ENCODE measurements around the gene LEMD3. TPM values are rescaled to one million over a fixed set of nuclear protein-coding genes. Genes with fewer than 3 reads are reported as not detected.

Gene LEMD3
- 10 to 100 TPM; 35.9 to 36.1 TPM for total RNA-seq

DNA sequence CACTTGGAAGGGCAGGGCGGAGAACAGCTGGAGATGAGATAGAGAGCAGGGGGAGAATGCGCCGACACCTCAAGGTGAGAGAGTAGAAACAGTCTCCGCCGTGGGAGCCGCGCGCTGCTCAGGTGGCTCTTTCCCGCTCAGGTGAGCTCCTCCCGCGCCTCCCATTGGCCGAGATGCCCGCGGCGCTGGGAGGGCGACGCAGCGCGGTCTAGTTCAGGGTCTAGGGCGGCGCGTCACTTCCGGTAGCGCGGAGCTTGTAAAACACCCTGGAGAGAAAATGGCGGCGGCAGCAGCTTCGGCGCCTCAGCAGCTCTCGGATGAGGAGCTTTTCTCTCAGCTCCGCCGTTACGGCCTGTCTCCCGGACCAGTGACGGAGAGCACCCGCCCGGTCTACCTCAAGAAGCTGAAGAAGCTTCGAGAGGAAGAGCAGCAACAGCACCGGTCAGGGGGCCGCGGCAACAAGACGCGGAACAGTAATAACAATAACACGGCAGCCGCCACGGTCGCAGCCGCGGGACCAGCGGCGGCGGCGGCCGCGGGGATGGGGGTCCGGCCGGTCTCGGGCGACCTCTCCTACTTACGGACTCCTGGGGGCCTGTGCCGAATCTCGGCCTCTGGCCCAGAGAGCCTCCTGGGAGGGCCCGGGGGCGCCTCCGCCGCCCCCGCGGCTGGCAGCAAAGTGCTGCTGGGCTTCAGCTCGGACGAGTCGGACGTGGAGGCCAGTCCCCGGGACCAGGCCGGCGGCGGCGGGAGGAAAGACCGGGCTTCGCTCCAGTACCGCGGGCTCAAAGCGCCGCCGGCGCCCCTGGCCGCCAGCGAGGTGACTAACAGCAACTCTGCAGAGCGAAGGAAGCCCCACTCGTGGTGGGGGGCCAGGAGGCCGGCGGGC, at the start of gene LEMD3:
LEMD3 (plus strand) TSS at position 264 of the 889 bp plus-strand sequence; CDS start at position 278, 14 bp downstream.
- H3K4me1 Mint-ChIP-seq (ENCODE audit: low read depth), result peaks cover 27% of the 10 kb centered on the region
- H3K27ac Mint-ChIP-seq, result peak within 1 kb of the TSS; percentile 97
- ATAC-seq, result peak; percentile 90
- no peaks in the 10 kb centered on the region for H3K27me3 Mint-ChIP-seq (ENCODE audit: low read depth)
- no peaks in the 10 kb centered on the region for H3K9me3 Mint-ChIP-seq (ENCODE audit: insufficient read depth)
- H3K4me3 Mint-ChIP-seq, result peak within 1 kb of the TSS; percentile 99
- CTCF ChIA-PET, result interaction anchor here (0.9 to 5.0 kb wide), 18 partner anchors 8 to 373 kb away, joined by 3 to 44 read pairs (median 4); no protein-coding TSS in a partner anchor
- H3K36me3 Mint-ChIP-seq (ENCODE audit: low read depth), result peaks cover 25% of the 10 kb centered on the region
- POLR2A ChIA-PET, result interaction anchor here (0.6 to 3.7 kb wide), 22 partner anchors 9 to 1172 kb away, joined by 3 to 71 read pairs (median 4); partner anchors contain the start of genes LLPH and RASSF3
- DNase-seq, result peak; percentile 96

DNA sequence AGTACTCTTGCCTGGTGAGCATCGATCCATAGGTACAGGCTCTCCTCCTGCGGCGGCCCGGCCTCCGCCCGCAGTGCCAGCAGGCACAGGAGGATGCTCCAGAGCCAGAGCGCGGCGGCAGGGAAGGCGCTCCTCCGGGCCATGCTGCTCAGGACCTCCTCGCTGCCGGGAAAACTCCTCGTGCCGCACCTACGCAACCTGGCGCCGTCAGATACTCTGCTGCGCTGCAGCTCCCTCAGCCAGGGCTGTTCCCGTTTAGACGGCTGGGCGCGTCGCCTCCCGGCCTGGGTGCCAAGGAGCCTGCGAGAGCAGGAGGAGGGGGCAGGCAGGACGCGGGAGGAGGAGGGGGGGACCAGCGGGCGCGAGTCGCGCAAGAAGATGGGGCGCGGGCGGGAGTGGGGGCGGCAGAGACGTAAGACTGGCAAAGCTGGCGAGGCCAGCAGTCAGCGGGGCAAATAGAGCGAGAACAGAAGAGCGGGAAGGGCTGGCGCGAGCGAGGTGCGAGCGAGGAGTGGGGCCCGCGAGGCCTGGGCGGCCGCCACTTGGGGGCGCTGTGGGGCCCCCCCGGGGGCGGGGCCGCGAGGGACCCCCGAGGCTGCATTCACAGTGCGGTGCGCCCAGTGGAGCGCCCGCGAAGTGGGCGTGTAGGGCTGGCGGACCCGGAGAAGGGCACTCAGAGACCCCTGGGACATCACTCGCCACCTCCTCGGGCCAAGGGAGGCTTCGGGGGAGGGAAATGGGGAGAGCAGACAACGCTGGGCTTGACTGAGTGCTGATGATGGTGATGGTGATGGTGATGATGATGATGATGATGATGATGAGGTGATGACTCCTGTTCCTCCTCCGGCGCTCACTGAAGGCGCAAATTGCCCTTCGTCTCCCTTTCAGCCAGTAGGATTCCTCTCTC, 48.1 kb upstream of the LEMD3 start, which contains the start of gene WIF1:
WIF1 (minus strand) TSS at position 257 of the 907 bp plus-strand sequence; CDS start at position 143, 114 bp downstream.
- no peaks in the 10 kb centered on the region for H3K9me3 Mint-ChIP-seq (ENCODE audit: insufficient read depth)
- ChIA-PET CTCF (interaction anchor here (0.8 to 3.3 kb wide), 6 partner anchors 9 to 114 kb away, joined by 3 to 16 read pairs (median 4); no protein-coding TSS in a partner anchor), POLR2A (no interaction called here)
- no peak within 1 kb of the TSS for H3K27ac Mint-ChIP-seq
- ATAC-seq (peak; percentile 79), DNase-seq (peak; percentile 31)
- no peaks in the 10 kb centered on the region for H3K36me3 Mint-ChIP-seq (ENCODE audit: low read depth)
- peaks cover 38% of the 10 kb centered on the region for H3K27me3 Mint-ChIP-seq (ENCODE audit: low read depth)
- H3K4me1 Mint-ChIP-seq (ENCODE audit: low read depth), result peaks cover 6% of the 10 kb centered on the region
- peak within 1 kb of the TSS; percentile 26 for H3K4me3 Mint-ChIP-seq

DNA sequence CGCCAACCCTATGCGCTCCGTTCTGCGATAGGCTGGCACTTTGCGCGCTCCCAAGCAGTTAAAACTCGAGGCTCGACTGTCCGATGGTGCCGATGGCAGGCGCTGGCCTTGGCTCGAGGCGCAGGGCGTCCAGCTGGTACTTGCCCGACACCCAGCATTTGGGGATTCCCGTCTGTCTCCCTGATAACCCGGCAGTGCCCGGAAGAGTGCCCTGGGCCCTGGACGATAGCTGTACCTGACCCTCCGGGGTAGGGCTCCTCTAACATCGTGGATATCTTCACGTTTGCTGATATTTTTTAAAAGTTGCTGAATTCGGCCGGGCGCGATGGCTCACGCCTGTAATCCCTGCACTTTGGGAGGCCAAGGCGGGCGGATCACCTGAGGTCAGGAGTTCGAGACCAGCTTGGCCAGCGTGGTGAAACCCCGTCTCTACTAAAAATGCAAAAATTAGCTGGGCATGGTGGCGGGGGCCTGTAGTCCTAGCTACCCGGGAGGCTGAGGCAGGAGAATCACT, 47.4 kb upstream of the LEMD3 start:
- Mint-ChIP-seq H3K4me3 (no peak overlapping the region), H3K27me3 (ENCODE audit: low read depth) (peaks cover 38% of the 10 kb centered on the region), H3K36me3 (ENCODE audit: low read depth) (no peaks in the 10 kb centered on the region), H3K4me1 (ENCODE audit: low read depth) (peaks cover 6% of the 10 kb centered on the region), H3K9me3 (ENCODE audit: insufficient read depth) (no peaks in the 10 kb centered on the region), H3K27ac (no peak overlapping the region)
- ChIA-PET POLR2A (no interaction called here), CTCF (interaction anchor here (1.1 to 3.3 kb wide), 4 partner anchors 10 to 227 kb away, joined by 3 to 16 read pairs (median 4); no protein-coding TSS in a partner anchor)
- DNase-seq (no peak), ATAC-seq (no peak)

- no peak for DNase-seq
- no peak for ATAC-seq
- Mint-ChIP-seq H3K36me3 (ENCODE audit: low read depth) (no peaks in the 10 kb centered on the region), H3K27me3 (ENCODE audit: low read depth) (peaks cover 37% of the 10 kb centered on the region), H3K27ac (no peak overlapping the region), H3K4me1 (ENCODE audit: low read depth) (peaks cover 6% of the 10 kb centered on the region), H3K4me3 (no peak overlapping the region), H3K9me3 (ENCODE audit: insufficient read depth) (no peaks in the 10 kb centered on the region)
- ChIA-PET CTCF (interaction anchor here (0.7 to 3.3 kb wide), 10 partner anchors 11 to 321 kb away, joined by 3 to 16 read pairs (median 4); no protein-coding TSS in a partner anchor), POLR2A (no interaction called here)
Observed at GRCh38 chr12:65122703-65123102, 46.7 kb upstream of the LEMD3 start.

- Mint-ChIP-seq H3K27ac (no peak overlapping the region), H3K4me3 (no peak overlapping the region), H3K9me3 (ENCODE audit: insufficient read depth) (no peaks in the 10 kb centered on the region), H3K36me3 (ENCODE audit: low read depth) (no peaks in the 10 kb centered on the region), H3K27me3 (ENCODE audit: low read depth) (peaks cover 34% of the 10 kb centered on the region), H3K4me1 (ENCODE audit: low read depth) (peaks cover 6% of the 10 kb centered on the region)
- POLR2A ChIA-PET, result interaction anchor here (1.2 kb wide), 1 partner anchor 47 kb away, joined by 3 read pairs; no protein-coding TSS in a partner anchor
- CTCF ChIA-PET, result interaction anchor here (0.7 to 3.3 kb wide), 14 partner anchors 11 to 322 kb away, joined by 3 to 16 read pairs (median 4); no protein-coding TSS in a partner anchor
- DNase-seq (peak; percentile 36), ATAC-seq (no peak)
Observed at GRCh38 chr12:65123435-65124063, 45.8 kb upstream of the LEMD3 start.

DNA sequence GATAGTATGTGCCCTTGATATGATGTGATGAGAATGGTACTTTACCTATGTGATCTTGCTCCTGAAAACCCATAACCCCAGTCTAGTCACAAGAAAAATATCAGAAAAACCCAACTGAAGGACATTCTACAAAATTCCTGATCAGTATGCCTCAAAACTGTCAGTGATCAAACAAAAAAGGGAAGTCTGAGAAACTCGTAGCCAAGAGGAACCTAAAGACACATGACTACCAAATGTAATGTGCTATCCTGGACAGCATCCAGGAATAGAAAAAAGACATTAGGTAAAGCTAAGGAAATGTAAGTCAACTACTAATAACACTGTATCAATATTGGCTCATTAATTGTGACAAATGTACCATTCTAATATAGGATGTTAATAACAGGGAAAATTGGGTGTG, 44.1 kb upstream of the LEMD3 start:
- ATAC-seq, result no peak
- DNase-seq, result no peak
- H3K4me1 Mint-ChIP-seq (ENCODE audit: low read depth), result peaks cover 6% of the 10 kb centered on the region
- no peaks in the 10 kb centered on the region for H3K9me3 Mint-ChIP-seq (ENCODE audit: insufficient read depth)
- H3K27ac Mint-ChIP-seq, result no peak overlapping the region
- CTCF ChIA-PET, result interaction anchor here (1.9 kb wide), 1 partner anchor 234 kb away, joined by 7 read pairs; no protein-coding TSS in a partner anchor
- no peak overlapping the region for H3K4me3 Mint-ChIP-seq
- H3K36me3 Mint-ChIP-seq (ENCODE audit: low read depth), result no peaks in the 10 kb centered on the region
- peaks cover 34% of the 10 kb centered on the region for H3K27me3 Mint-ChIP-seq (ENCODE audit: low read depth)
- POLR2A ChIA-PET, result no interaction called here

- POLR2A ChIA-PET, result no interaction called here
- CTCF ChIA-PET, result interaction anchor here (1.9 kb wide), 1 partner anchor 234 kb away, joined by 7 read pairs; no protein-coding TSS in a partner anchor
- DNase-seq (no peak), ATAC-seq (no peak)
- peaks cover 29% of the 10 kb centered on the region for H3K27me3 Mint-ChIP-seq (ENCODE audit: low read depth)
- no peaks in the 10 kb centered on the region for H3K36me3 Mint-ChIP-seq (ENCODE audit: low read depth)
- no peaks in the 10 kb centered on the region for H3K9me3 Mint-ChIP-seq (ENCODE audit: insufficient read depth)
- no peak overlapping the region for H3K4me3 Mint-ChIP-seq
- no peak overlapping the region for H3K27ac Mint-ChIP-seq
- peaks cover under 1% of the 10 kb centered on the region for H3K4me1 Mint-ChIP-seq (ENCODE audit: low read depth)
Observed at GRCh38 chr12:65125975-65126374, 43.4 kb upstream of the LEMD3 start.

DNA sequence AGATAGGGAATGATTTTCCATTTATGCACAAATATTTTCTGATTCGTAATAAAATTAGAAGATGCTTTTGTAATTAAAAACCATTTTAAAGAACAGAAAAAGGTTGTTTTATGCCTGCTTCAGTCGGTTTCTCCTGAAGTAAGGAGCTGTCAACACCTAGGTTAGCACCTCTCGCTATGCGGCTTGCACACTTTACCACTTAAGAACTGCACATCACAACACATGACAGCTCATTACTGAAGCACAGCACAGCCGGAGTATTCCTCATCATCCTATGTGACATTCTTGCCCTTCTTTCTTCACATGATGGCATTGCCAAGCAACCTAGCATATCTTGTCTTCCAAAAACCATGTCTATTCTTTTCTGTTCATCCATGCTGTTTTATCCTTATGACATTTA, 42.9 kb upstream of the LEMD3 start:
- H3K4me3 Mint-ChIP-seq, result no peak overlapping the region
- H3K27me3 Mint-ChIP-seq (ENCODE audit: low read depth), result peaks cover 31% of the 10 kb centered on the region
- no peaks in the 10 kb centered on the region for H3K36me3 Mint-ChIP-seq (ENCODE audit: low read depth)
- H3K27ac Mint-ChIP-seq, result no peak overlapping the region
- CTCF ChIA-PET, result interaction anchor here (1.9 kb wide), 1 partner anchor 235 kb away, joined by 7 read pairs; no protein-coding TSS in a partner anchor
- ATAC-seq, result no peak
- no peaks in the 10 kb centered on the region for H3K4me1 Mint-ChIP-seq (ENCODE audit: low read depth)
- no peaks in the 10 kb centered on the region for H3K9me3 Mint-ChIP-seq (ENCODE audit: insufficient read depth)
- no peak for DNase-seq
- POLR2A ChIA-PET, result no interaction called here

- ATAC-seq (no peak), DNase-seq (no peak)
- no peak overlapping the region for H3K27ac Mint-ChIP-seq
- POLR2A ChIA-PET, result no interaction called here
- H3K9me3 Mint-ChIP-seq (ENCODE audit: insufficient read depth), result peaks cover 5% of the 10 kb centered on the region
- H3K4me1 Mint-ChIP-seq (ENCODE audit: low read depth), result no peaks in the 10 kb centered on the region
- H3K4me3 Mint-ChIP-seq, result no peak overlapping the region
- CTCF ChIA-PET, result interaction anchor here (1.0 to 2.0 kb wide), 3 partner anchors 11 to 332 kb away, joined by 3 to 5 read pairs (median 3); no protein-coding TSS in a partner anchor
- H3K36me3 Mint-ChIP-seq (ENCODE audit: low read depth), result no peaks in the 10 kb centered on the region
- H3K27me3 Mint-ChIP-seq (ENCODE audit: low read depth), result peaks cover 27% of the 10 kb centered on the region
Observed at GRCh38 chr12:65133879-65134278, 35.5 kb upstream of the LEMD3 start.

DNA sequence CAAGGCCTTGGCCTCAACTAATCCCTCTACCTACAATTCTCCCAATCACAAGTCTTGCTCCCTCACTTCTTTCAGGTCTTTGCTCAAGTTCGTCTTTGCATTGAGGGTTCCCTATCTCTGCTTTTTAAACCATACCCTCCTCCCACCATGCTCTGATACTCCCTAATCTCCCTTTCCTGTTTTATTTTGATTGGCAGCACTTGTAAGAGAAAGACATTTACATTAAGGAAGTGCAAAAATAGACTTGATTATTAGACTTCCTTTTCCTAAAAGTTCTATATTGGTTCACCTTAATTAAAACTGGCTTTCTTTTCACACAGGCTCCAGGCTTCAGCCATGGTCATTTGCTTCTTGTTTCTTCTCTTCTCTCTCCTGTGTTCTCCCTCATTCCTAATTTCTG, 30.0 kb upstream of the LEMD3 start:
- POLR2A ChIA-PET, result no interaction called here
- Mint-ChIP-seq H3K4me1 (ENCODE audit: low read depth) (no peaks in the 10 kb centered on the region), H3K9me3 (ENCODE audit: insufficient read depth) (peaks cover 5% of the 10 kb centered on the region), H3K4me3 (no peak overlapping the region), H3K36me3 (ENCODE audit: low read depth) (no peaks in the 10 kb centered on the region), H3K27ac (no peak overlapping the region), H3K27me3 (ENCODE audit: low read depth) (peaks cover 29% of the 10 kb centered on the region)
- DNase-seq (no peak), ATAC-seq (no peak)
- CTCF ChIA-PET, result no interaction called here

DNA sequence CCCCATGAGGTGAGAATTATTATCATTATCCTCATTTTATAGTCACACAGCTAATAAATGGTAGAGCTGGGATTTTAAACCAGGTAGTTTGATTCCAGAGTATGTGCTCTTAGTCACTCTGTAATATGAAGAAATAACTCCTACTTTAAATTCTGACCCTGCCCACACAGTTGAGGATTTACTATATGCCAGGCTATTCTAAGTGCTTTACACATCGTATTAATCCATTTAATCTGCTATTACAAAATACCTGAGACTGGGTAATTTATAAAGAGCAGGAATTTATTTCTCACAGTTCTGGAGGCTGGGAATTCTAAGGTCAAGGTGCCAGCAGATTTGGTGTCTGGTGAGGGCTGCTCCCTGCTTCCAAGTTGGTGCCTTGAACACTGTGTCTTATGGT, 28.6 kb upstream of the LEMD3 start:
- Mint-ChIP-seq H3K36me3 (ENCODE audit: low read depth) (no peaks in the 10 kb centered on the region), H3K4me3 (no peak overlapping the region), H3K4me1 (ENCODE audit: low read depth) (no peaks in the 10 kb centered on the region), H3K27ac (no peak overlapping the region), H3K9me3 (ENCODE audit: insufficient read depth) (peaks cover 5% of the 10 kb centered on the region), H3K27me3 (ENCODE audit: low read depth) (peaks cover 36% of the 10 kb centered on the region)
- ChIA-PET POLR2A (no interaction called here), CTCF (interaction anchor here (1.9 kb wide), 1 partner anchor 16 kb away, joined by 4 read pairs; no protein-coding TSS in a partner anchor)
- DNase-seq, result no peak
- ATAC-seq, result no peak
